Measurements from ENCODE around the gene C1QTNF12.

The C1QTNF12 gene

GRCh38 chr1:1272341-1273208 is 26.1 kb upstream of the C1QTNF12 start:
- TF ChIP-seq, protein P1, sequence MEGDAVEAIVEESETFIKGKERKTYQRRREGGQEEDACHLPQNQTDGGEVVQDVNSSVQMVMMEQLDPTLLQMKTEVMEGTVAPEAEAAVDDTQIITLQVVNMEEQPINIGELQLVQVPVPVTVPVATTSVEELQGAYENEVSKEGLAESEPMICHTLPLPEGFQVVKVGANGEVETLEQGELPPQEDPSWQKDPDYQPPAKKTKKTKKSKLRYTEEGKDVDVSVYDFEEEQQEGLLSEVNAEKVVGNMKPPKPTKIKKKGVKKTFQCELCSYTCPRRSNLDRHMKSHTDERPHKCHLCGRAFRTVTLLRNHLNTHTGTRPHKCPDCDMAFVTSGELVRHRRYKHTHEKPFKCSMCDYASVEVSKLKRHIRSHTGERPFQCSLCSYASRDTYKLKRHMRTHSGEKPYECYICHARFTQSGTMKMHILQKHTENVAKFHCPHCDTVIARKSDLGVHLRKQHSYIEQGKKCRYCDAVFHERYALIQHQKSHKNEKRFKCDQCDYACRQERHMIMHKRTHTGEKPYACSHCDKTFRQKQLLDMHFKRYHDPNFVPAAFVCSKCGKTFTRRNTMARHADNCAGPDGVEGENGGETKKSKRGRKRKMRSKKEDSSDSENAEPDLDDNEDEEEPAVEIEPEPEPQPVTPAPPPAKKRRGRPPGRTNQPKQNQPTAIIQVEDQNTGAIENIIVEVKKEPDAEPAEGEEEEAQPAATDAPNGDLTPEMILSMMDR (IDR thresholded peaks at IDR 0.05; ENCODE audit: low read depth, low read length): no peak
- no peak for DNase-seq (ENCODE audit: extremely low read depth, low read depth)

- peak; percentile 35 for DNase-seq (ENCODE audit: extremely low read depth, low read depth)
- TF ChIP-seq, protein P1 (IDR thresholded peaks at IDR 0.05; ENCODE audit: low read depth, low read length): no peak
These were observed 24.3 kb upstream of the C1QTNF12 start for GRCh38 chr1:1270813-1271212.

DNA sequence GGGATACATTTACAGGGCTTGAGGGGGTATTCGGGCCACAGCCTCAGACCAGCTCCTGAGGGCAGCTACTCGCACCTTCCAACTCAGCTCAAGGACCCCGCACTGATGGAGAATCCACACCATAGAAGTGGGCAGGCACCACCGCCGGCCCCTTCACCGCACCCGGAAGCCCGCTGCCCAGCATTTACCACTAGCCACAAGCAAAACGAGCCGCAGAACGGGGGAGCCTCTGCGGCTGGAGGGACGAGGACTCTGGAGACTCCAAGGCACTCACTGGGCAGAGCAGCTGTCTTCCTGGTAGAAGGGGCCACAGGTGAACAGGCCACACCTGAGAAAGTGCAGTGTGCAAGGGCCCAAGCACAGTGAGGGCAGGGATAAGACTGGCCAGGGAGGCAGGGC is 21.8 kb upstream of the C1QTNF12 start:
- no peak for DNase-seq (ENCODE audit: extremely low read depth, low read depth)
- TF ChIP-seq, protein P1 (IDR thresholded peaks at IDR 0.05; ENCODE audit: low read depth, low read length): no peak

GRCh38 chr1:1267488-1268283 is 21.2 kb upstream of the C1QTNF12 start:
- DNase-seq (ENCODE audit: extremely low read depth, low read depth): no peak
- TF ChIP-seq, protein P1 (IDR thresholded peaks at IDR 0.05; ENCODE audit: low read depth, low read length): no peak

GRCh38 chr1:1264868-1265272 is 18.3 kb upstream of the C1QTNF12 start:
- DNase-seq (ENCODE audit: extremely low read depth, low read depth): peak; percentile 88
- TF ChIP-seq, protein P1 (IDR thresholded peaks at IDR 0.05; ENCODE audit: low read depth, low read length): peak; percentile 58

- TF ChIP-seq, protein P1 (IDR thresholded peaks at IDR 0.05; ENCODE audit: low read depth, low read length): no peak
- no peak for DNase-seq (ENCODE audit: extremely low read depth, low read depth)
These were observed 17.5 kb upstream of the C1QTNF12 start for GRCh38 chr1:1264026-1264425.

GRCh38 chr1:1262758-1263157 is 16.2 kb upstream of the C1QTNF12 start:
- TF ChIP-seq, protein P1 (IDR thresholded peaks at IDR 0.05; ENCODE audit: low read depth, low read length): no peak
- no peak for DNase-seq (ENCODE audit: extremely low read depth, low read depth)
